Spleen (tissue), 7 donors: Measurements from ENCODE around the gene DAB2IP.

Experiments
- POLR2A ChIP-seq, 3 donors: fragments of 450-650 bp; IDR thresholded peaks; one replicate each; pipeline ENCODE4 v1.5.1; 2017; ENCODE audit warnings: antibody characterized with exemption in 3 of 3, mild to moderate bottlenecking in 1 of 3
- POLR2AphosphoS5 ChIP-seq, 3 donors: sonication (generic); formaldehyde crosslinking; IDR thresholded peaks; one replicate each; pipeline ENCODE4 v1.5.1; 2017; ENCODE audit warnings: antibody characterized with exemption in 3 of 3
- TF ChIP-seq, protein P1 (sequence below), 11 experiments: fragments of 200-600 bp in 7 of 11; fragments of 450-650 bp in 4 of 11; sonication (generic) in 4 of 11; IDR thresholded peaks in 8 of 11; conservative IDR thresholded peaks in 3 of 11; 1 replicate in 7 of 11; 2 replicates in 4 of 11; pipeline versions ENCODE4 v1.4.0 to v1.8.0; 2016 to 2021; ENCODE audit warnings: antibody characterized with exemption in 11 of 11, inconsistent platforms in 4 of 11, mild to moderate bottlenecking in 1 of 11
- donor health status: DM: no; HTN: no; CAD: no; lungs with moderate emphysema.
- donor health status: DM: no; HTN: no; CAD: no.
- donor health status: DM: no; HTN: no; CAD: no.

DNA sequence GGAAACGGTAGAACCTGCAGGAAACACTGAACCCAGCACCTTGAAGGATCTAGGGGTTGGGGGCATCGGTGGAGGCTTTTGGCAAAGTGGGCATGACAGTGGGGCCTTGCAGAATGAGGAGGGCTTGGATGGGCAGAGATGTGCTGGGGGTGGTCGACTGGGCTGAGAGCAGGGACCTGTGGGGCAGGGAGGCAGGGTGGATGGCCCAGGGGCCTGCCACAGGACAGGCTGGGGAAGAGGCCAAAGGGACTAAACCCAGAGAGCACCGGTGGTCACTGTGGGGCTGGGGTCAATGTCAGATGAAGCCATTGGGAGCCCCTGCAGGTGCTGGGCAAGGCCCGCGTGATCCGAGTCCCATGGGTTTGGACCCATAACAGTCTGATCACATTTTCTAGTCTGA, 175.3 kb downstream of the DAB2IP start:
- TF ChIP-seq, protein P1, sequence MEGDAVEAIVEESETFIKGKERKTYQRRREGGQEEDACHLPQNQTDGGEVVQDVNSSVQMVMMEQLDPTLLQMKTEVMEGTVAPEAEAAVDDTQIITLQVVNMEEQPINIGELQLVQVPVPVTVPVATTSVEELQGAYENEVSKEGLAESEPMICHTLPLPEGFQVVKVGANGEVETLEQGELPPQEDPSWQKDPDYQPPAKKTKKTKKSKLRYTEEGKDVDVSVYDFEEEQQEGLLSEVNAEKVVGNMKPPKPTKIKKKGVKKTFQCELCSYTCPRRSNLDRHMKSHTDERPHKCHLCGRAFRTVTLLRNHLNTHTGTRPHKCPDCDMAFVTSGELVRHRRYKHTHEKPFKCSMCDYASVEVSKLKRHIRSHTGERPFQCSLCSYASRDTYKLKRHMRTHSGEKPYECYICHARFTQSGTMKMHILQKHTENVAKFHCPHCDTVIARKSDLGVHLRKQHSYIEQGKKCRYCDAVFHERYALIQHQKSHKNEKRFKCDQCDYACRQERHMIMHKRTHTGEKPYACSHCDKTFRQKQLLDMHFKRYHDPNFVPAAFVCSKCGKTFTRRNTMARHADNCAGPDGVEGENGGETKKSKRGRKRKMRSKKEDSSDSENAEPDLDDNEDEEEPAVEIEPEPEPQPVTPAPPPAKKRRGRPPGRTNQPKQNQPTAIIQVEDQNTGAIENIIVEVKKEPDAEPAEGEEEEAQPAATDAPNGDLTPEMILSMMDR (IDR thresholded peaks at IDR 0.05 in 8 of 11, conservative IDR thresholded peaks at IDR 0.05 in 3 of 11): no peak
- TF ChIP-seq POLR2AphosphoS5 (IDR thresholded peaks at IDR 0.05): no peak
- TF ChIP-seq POLR2A (IDR thresholded peaks at IDR 0.05): no peak
